ENCODE results near the gene MCM3AP. TPM values are rescaled to one million over a fixed set of nuclear protein-coding genes. Genes with fewer than 3 reads are reported as not detected.

MCM3AP gene
- total RNA-seq, 2 donors from 2014 or later, result 52.7 to 102 TPM

GRCh38 chr21:46285761-46286647, 593 bp upstream of the MCM3AP start, which contains the start of gene YBEY:
Gene YBEY, plus strand, starts transcription at chr21:46286342. Its CDS starts 572 bp downstream, at chr21:46286914.
- H3K36me3 ChIP-seq (replicated peaks in 1 of 2; ENCODE audit: insufficient read depth in 1 of 2, low read depth in 2 of 2), result no peaks in the 10 kb centered on the region
- no peaks in the 10 kb centered on the region for H3K9me3 ChIP-seq
- peak; percentile 41 to 83 (median 82) for TF ChIP-seq POLR2A (IDR thresholded peaks at IDR 0.05)
- TF ChIP-seq, protein P1, sequence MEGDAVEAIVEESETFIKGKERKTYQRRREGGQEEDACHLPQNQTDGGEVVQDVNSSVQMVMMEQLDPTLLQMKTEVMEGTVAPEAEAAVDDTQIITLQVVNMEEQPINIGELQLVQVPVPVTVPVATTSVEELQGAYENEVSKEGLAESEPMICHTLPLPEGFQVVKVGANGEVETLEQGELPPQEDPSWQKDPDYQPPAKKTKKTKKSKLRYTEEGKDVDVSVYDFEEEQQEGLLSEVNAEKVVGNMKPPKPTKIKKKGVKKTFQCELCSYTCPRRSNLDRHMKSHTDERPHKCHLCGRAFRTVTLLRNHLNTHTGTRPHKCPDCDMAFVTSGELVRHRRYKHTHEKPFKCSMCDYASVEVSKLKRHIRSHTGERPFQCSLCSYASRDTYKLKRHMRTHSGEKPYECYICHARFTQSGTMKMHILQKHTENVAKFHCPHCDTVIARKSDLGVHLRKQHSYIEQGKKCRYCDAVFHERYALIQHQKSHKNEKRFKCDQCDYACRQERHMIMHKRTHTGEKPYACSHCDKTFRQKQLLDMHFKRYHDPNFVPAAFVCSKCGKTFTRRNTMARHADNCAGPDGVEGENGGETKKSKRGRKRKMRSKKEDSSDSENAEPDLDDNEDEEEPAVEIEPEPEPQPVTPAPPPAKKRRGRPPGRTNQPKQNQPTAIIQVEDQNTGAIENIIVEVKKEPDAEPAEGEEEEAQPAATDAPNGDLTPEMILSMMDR (IDR thresholded peaks at IDR 0.05), result peak in 6 of 7 experiments; percentile 17 to 52 (median 40)
- H3K27ac ChIP-seq, result peak within 1 kb of the TSS; percentile 82 to 98 (median 90)
- WGBS, 2 donors, result 1 to 5% methylated on average over 22 to 83 of the region's 105 CpGs
- intact Hi-C loops (cut with DNase I), result no loop called here
- peak within 1 kb of the TSS; percentile 81 to 91 for H3K4me3 ChIP-seq
- DNase-seq (peak; percentile 87 to 90 (median 88)), ATAC-seq (peak; percentile 94)
- H3K4me1 ChIP-seq, result peaks cover 52% of the 10 kb centered on the region
- H3K27me3 ChIP-seq, result no peaks in the 10 kb centered on the region

GRCh38 chr21:46284733-46285132, 678 bp downstream of the MCM3AP start:
- Histone ChIP-seq H3K9me3 (no peaks in the 10 kb centered on the region), H3K4me3 (no peak overlapping the region), H3K27me3 (no peaks in the 10 kb centered on the region), H3K4me1 (peaks cover 52% of the 10 kb centered on the region), H3K27ac (no peak overlapping the region), H3K36me3 (replicated peaks in 1 of 2; ENCODE audit: insufficient read depth in 1 of 2, low read depth in 2 of 2) (peaks cover 5 to 8% of the 10 kb centered on the region in 2 donors)
- intact Hi-C loops (cut with DNase I), result no loop called here
- DNase-seq (no peak), ATAC-seq (no peak)
- no peak for TF ChIP-seq POLR2A (IDR thresholded peaks at IDR 0.05)
- TF ChIP-seq, protein P1 (IDR thresholded peaks at IDR 0.05), result no peak
- 63 to 70% methylated on average over 1 of the region's 1 CpG for WGBS, 2 donors

- Histone ChIP-seq H3K4me1 (peaks cover 52% of the 10 kb centered on the region), H3K9me3 (no peaks in the 10 kb centered on the region), H3K4me3 (no peak overlapping the region), H3K36me3 (replicated peaks in 1 of 2; ENCODE audit: insufficient read depth in 1 of 2, low read depth in 2 of 2) (peaks cover 10 to 12% of the 10 kb centered on the region in 2 donors), H3K27ac (no peak overlapping the region), H3K27me3 (no peaks in the 10 kb centered on the region)
- no peak for TF ChIP-seq POLR2A (IDR thresholded peaks at IDR 0.05)
- WGBS, 2 donors, result 62 to 84% methylated on average over 15 of the region's 15 CpGs
- intact Hi-C loops (cut with DNase I), result no loop called here
- ATAC-seq (no peak), DNase-seq (no peak)
These were observed 1.2 kb downstream of the MCM3AP start for GRCh38 chr21:46284077-46284644.

- H3K4me1 ChIP-seq, result no peaks in the 10 kb centered on the region
- H3K27me3 ChIP-seq, result no peaks in the 10 kb centered on the region
- ATAC-seq (no peak), DNase-seq (no peak)
- H3K4me3 ChIP-seq, result no peak overlapping the region
- no peaks in the 10 kb centered on the region for H3K9me3 ChIP-seq
- TF ChIP-seq, protein P1 (IDR thresholded peaks at IDR 0.05), result no peak
- TF ChIP-seq POLR2A (IDR thresholded peaks at IDR 0.05), result no peak
- peaks cover 30 to 61% of the 10 kb centered on the region in 2 donors for H3K36me3 ChIP-seq (replicated peaks in 1 of 2; ENCODE audit: insufficient read depth in 1 of 2, low read depth in 2 of 2)
- H3K27ac ChIP-seq, result no peak overlapping the region
- intact Hi-C loops (cut with DNase I), result no loop called here
- WGBS, 2 donors, result 93 to 96% methylated on average over 11 of the region's 11 CpGs
These were observed 10.5 kb downstream of the MCM3AP start for GRCh38 chr21:46274797-46275390.

GRCh38 chr21:46273341-46273740, 12.1 kb downstream of the MCM3AP start:
- Histone ChIP-seq H3K27me3 (no peaks in the 10 kb centered on the region), H3K27ac (no peak overlapping the region), H3K36me3 (replicated peaks in 1 of 2; ENCODE audit: insufficient read depth in 1 of 2, low read depth in 2 of 2) (peaks cover 26 to 64% of the 10 kb centered on the region in 2 donors), H3K4me1 (no peaks in the 10 kb centered on the region), H3K9me3 (no peaks in the 10 kb centered on the region), H3K4me3 (no peak overlapping the region)
- whole genome bisulfite sequencing, 2 donors, result 95% methylated on average over 14 of the region's 14 CpGs
- no peak for ATAC-seq
- DNase-seq, result no peak
- intact Hi-C loops (cut with DNase I), result no loop called here
- no peak for TF ChIP-seq POLR2A (IDR thresholded peaks at IDR 0.05)
- TF ChIP-seq, protein P1 (IDR thresholded peaks at IDR 0.05), result no peak

All from body of pancreas (tissue), 4 donors.